GM10266 (cell line): ENCODE results near the gene ZC3H12D.
A peak's percentile ranks its signal among the peaks of the same experiment; 100 is the strongest.

Experiments
- DNase-seq: peaks from one replicate; pipeline ENCODE4 v3.0.0; 2012; ENCODE audit errors: extremely low spot score
- TF ChIP-seq, protein P1 (sequence below): IDR thresholded peaks from 2 replicates; pipeline ENCODE4 v1.5.1; 2012; ENCODE audit warnings: mild to moderate bottlenecking, low read depth; ENCODE audit not compliant: control insufficient read depth, insufficient read depth; ENCODE audit errors: missing control alignments

ZC3H12D gene

DNA sequence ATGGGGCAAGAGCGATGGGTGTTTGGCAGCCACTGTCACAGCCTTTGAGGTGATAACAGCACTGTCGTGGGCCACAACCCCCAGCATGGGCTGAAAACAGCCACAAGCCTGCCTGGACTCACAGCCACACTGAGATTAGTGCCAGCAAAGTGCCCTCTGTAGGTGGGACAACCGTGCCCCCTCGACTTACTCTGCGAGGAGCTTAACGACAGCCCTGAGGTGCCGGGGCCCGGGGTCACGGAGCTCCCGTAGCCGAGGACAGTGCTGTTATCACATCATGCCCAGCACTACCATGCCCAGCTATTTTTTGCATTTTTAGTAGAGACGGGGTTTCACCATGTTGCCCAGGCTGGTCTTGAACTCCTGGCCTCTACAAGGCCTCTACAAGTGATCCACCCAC, 48.2 kb downstream of the ZC3H12D start:
- DNase-seq, result no peak
- TF ChIP-seq, protein P1, sequence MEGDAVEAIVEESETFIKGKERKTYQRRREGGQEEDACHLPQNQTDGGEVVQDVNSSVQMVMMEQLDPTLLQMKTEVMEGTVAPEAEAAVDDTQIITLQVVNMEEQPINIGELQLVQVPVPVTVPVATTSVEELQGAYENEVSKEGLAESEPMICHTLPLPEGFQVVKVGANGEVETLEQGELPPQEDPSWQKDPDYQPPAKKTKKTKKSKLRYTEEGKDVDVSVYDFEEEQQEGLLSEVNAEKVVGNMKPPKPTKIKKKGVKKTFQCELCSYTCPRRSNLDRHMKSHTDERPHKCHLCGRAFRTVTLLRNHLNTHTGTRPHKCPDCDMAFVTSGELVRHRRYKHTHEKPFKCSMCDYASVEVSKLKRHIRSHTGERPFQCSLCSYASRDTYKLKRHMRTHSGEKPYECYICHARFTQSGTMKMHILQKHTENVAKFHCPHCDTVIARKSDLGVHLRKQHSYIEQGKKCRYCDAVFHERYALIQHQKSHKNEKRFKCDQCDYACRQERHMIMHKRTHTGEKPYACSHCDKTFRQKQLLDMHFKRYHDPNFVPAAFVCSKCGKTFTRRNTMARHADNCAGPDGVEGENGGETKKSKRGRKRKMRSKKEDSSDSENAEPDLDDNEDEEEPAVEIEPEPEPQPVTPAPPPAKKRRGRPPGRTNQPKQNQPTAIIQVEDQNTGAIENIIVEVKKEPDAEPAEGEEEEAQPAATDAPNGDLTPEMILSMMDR, result no peak

GRCh38 chr6:149435919-149436586, 48.8 kb downstream of the ZC3H12D start:
- DNase-seq, result no peak
- TF ChIP-seq, protein P1, result no peak

DNA sequence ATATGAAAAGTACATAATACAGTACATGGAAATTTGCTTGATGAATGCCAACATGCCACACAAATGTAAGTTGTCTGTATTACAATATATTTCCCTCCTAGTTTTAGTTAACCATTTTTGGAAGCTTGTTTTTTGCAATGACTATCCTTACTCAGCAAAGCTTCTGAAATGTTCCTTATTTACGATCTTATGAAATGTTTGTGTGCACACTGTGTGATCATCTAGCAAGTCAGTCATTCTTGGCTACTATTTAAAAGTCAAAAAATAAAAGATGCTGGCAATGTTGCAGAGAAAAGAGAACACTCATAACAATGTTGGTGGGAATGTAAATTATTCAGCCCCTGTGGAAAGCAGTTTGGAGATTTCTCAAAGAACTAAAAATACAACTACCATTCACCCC, 50.9 kb downstream of the ZC3H12D start:
- TF ChIP-seq, protein P1, result no peak
- no peak for DNase-seq

DNA sequence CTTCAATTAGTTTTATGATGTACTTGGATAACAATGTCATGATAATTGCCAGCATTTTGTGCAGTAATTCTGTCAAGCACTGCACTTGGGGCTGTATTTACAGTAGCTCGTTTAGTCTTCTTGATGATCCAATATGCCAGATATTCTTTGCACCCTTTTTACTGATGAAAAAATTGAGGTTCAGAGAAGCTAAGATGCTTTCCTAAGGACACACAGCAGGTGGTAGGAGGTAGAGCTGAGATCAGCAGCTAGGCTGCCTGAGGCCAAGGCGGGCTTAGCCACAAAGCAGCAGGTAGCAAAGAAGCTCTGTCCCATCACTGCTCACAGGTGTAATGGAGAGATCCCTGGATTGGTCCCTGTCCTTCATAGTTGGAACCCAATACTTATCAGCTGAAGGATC, 51.4 kb downstream of the ZC3H12D start:
- no peak for DNase-seq
- TF ChIP-seq, protein P1, result no peak

GRCh38 chr6:149431905-149432775, 52.7 kb downstream of the ZC3H12D start:
- TF ChIP-seq, protein P1, result peak; percentile 98
- DNase-seq, result peak; percentile 82

DNA sequence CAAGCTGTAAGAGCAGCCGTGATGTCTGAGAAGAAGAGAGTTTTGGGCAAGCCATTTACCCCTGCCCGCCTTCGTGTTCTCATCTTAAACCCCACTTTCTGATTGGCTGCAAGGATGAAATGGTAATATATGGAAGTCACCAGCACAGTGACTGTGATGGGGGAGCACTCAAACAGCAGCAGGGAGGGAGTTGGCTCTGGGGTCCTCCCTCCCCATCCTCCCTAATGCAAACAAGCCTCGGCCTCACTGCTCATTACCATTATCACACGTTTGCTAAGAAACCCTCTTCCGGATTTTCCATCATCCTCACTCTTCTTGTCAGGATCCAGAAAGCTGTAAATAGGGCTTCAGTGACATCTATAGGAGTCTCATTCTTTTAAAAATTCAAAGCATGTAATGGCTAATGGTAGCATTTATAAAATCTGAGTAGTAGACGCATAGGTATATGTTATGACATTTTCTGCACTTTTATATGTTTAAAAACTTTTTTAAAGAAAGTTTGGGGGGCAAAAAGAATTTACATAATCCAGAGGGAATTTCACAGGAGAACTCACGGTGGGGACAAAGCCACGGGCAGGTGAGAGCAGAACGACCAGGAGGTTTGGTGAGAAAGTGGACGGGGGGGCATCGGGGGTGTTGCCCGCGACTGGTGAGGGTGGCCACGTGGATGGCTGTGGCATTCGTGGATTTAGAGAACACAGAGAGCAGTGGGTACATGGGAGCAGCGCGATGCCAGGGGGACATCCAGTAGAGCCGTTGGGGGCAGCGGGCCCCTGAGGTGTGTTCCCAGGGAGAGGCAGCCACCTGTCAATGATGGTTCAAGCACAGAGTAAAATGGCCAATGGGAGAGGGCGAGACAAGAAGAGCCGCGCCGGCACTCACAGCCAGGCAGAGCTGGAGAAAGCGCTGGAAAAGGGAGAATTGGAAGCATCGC, 55.1 kb downstream of the ZC3H12D start:
- DNase-seq, result no peak
- TF ChIP-seq, protein P1, result no peak
